ACC112 (cell line): Measurements from ENCODE around the gene KLF5.

Source experiments
- H2AFZ ChIP-seq: fragments of 200-600 bp; sonication (generic); one replicate; pipeline ENCODE4 v1.6.0; 2017; ENCODE audit warnings: antibody characterized with exemption, low read length; ENCODE audit not compliant: unreplicated experiment
- H3K27ac ChIP-seq: fragments of 200-600 bp; sonication (generic); 2 replicates; pipeline ENCODE4 v1.5.1; 2014; ENCODE audit warnings: low read depth, mild to moderate bottlenecking, antibody characterized with exemption, low read length, moderate library complexity
- H3K27me3 ChIP-seq: fragments of 200-600 bp; sonication (generic); 2 replicates; pipeline ENCODE4 v1.6.1; 2014; ENCODE audit warnings: mild to moderate bottlenecking, antibody characterized with exemption, low read length, moderate library complexity, mixed read lengths; ENCODE audit not compliant: insufficient read depth
- H3K36me3 ChIP-seq: fragments of 200-600 bp; sonication (generic); 2 replicates; pipeline ENCODE4 v1.6.1; 2016; ENCODE audit warnings: mild to moderate bottlenecking, antibody characterized with exemption, low read length, moderate library complexity, mixed read lengths; ENCODE audit not compliant: insufficient read depth
- H3K4me1 ChIP-seq: fragments of 200-600 bp; sonication (generic); one replicate; pipeline ENCODE4 v1.6.1; 2016; ENCODE audit warnings: low read length, mixed read lengths; ENCODE audit not compliant: insufficient read depth, unreplicated experiment, control insufficient read depth
- H3K4me3 ChIP-seq: fragments of 200-600 bp; sonication (generic); 2 replicates; pipeline ENCODE4 v1.5.1; 2014; ENCODE audit warnings: mild to moderate bottlenecking, low read depth, low read length
- H3K79me2 ChIP-seq: fragments of 200-600 bp; sonication (generic); one replicate; pipeline ENCODE4 v1.6.0; 2016; ENCODE audit warnings: low read length; ENCODE audit not compliant: control insufficient read depth, unreplicated experiment, insufficient read depth

The KLF5 gene

GRCh38 chr13:73103238-73103637 lies 44.4 kb downstream of the KLF5 start:
- no peak overlapping the region for H3K4me3 ChIP-seq
- H3K4me1 ChIP-seq = no peaks in the 10 kb centered on the region
- H2AFZ ChIP-seq = no peak overlapping the region
- H3K79me2 ChIP-seq = no peaks in the 10 kb centered on the region
- no peak overlapping the region for H3K27ac ChIP-seq
- no peaks in the 10 kb centered on the region for H3K27me3 ChIP-seq
- H3K36me3 ChIP-seq = no peaks in the 10 kb centered on the region

- no peak overlapping the region for H2AFZ ChIP-seq
These were observed 47.8 kb downstream of the KLF5 start for GRCh38 chr13:73106513-73107178.

GRCh38 chr13:73107481-73107880 lies 48.7 kb downstream of the KLF5 start:
- H3K4me3 ChIP-seq = no peak overlapping the region
- H3K27ac ChIP-seq = no peak overlapping the region
- no peaks in the 10 kb centered on the region for H3K79me2 ChIP-seq
- H3K4me1 ChIP-seq = no peaks in the 10 kb centered on the region
- H3K36me3 ChIP-seq = no peaks in the 10 kb centered on the region
- H2AFZ ChIP-seq = no peak overlapping the region
- H3K27me3 ChIP-seq = no peaks in the 10 kb centered on the region

More at GRCh38 chr13:73106513-73107178, 47.8 kb downstream of the KLF5 start:
- H3K79me2 ChIP-seq = no peaks in the 10 kb centered on the region
- no peaks in the 10 kb centered on the region for H3K36me3 ChIP-seq
- H3K4me3 ChIP-seq = no peak overlapping the region
- H3K4me1 ChIP-seq = no peaks in the 10 kb centered on the region
- no peaks in the 10 kb centered on the region for H3K27me3 ChIP-seq
- no peak overlapping the region for H3K27ac ChIP-seq

- Histone ChIP-seq H2AFZ (no peak overlapping the region), H3K4me1 (no peaks in the 10 kb centered on the region)
These were observed 49.2 kb downstream of the KLF5 start for GRCh38 chr13:73107970-73108369.

GRCh38 chr13:73109288-73109899 lies 50.6 kb downstream of the KLF5 start:
- no peaks in the 10 kb centered on the region for H3K36me3 ChIP-seq
- no peaks in the 10 kb centered on the region for H3K79me2 ChIP-seq
- H3K27ac ChIP-seq = no peak overlapping the region
- H3K4me1 ChIP-seq = no peaks in the 10 kb centered on the region
- no peak overlapping the region for H3K4me3 ChIP-seq
- H2AFZ ChIP-seq = no peak overlapping the region
- no peaks in the 10 kb centered on the region for H3K27me3 ChIP-seq

More at GRCh38 chr13:73107970-73108369, 49.2 kb downstream of the KLF5 start:
- Histone ChIP-seq H3K27me3 (no peaks in the 10 kb centered on the region), H3K79me2 (no peaks in the 10 kb centered on the region), H3K36me3 (no peaks in the 10 kb centered on the region), H3K4me3 (no peak overlapping the region), H3K27ac (no peak overlapping the region)

GRCh38 chr13:73109969-73110368 lies 51.2 kb downstream of the KLF5 start:
- Histone ChIP-seq H3K4me1 (no peaks in the 10 kb centered on the region), H2AFZ (no peak overlapping the region), H3K79me2 (no peaks in the 10 kb centered on the region), H3K27ac (no peak overlapping the region), H3K4me3 (no peak overlapping the region), H3K27me3 (no peaks in the 10 kb centered on the region), H3K36me3 (no peaks in the 10 kb centered on the region)

- no peaks in the 10 kb centered on the region for H3K4me1 ChIP-seq
- H3K27me3 ChIP-seq = no peaks in the 10 kb centered on the region
- no peaks in the 10 kb centered on the region for H3K36me3 ChIP-seq
- H3K4me3 ChIP-seq = no peak overlapping the region
- no peak overlapping the region for H3K27ac ChIP-seq
- H2AFZ ChIP-seq = no peak overlapping the region
- H3K79me2 ChIP-seq = no peaks in the 10 kb centered on the region
These were observed 52.0 kb downstream of the KLF5 start for GRCh38 chr13:73110814-73111213.

GRCh38 chr13:73111331-73111730 lies 52.5 kb downstream of the KLF5 start:
- Histone ChIP-seq H2AFZ (no peak overlapping the region), H3K27ac (no peak overlapping the region), H3K4me3 (no peak overlapping the region), H3K4me1 (no peaks in the 10 kb centered on the region), H3K79me2 (no peaks in the 10 kb centered on the region), H3K27me3 (no peaks in the 10 kb centered on the region), H3K36me3 (no peaks in the 10 kb centered on the region)

- H3K27ac ChIP-seq = no peak overlapping the region
- no peaks in the 10 kb centered on the region for H3K79me2 ChIP-seq
- H2AFZ ChIP-seq = no peak overlapping the region
- no peak overlapping the region for H3K4me3 ChIP-seq
- H3K4me1 ChIP-seq = no peaks in the 10 kb centered on the region
- no peaks in the 10 kb centered on the region for H3K27me3 ChIP-seq
- no peaks in the 10 kb centered on the region for H3K36me3 ChIP-seq
These were observed 60.8 kb downstream of the KLF5 start for GRCh38 chr13:73119612-73120011.
